Measurements from ENCODE around the gene TMEM53.

The TMEM53 gene

Small RNA genes within 50 kb of the gene (small RNA-seq; reads per million reads assigned to genes)
- gene RNU5F-1 (ENCODE audit: insufficient read depth) = 5.9 reads per million, percentile 30 among the genes with 10 or more reads in this experiment

Measured in neuronal stem cell (in vitro differentiated cells).